MM.1S (cell line): Measurements from ENCODE around the gene NDUFAF7.
A peak's percentile ranks its signal among the peaks of the same experiment; 100 is the strongest.

ENCODE experiments used
- DNase-seq: peaks from one replicate; pipeline ENCODE4 v3.0.0-alpha.2; 2015
- H2AFZ ChIP-seq: fragments of 300-600 bp; sonication (generic); 2 replicates; pipeline ENCODE4 v1.6.0; 2016; ENCODE audit warnings: antibody characterized with exemption, low read length
- H3F3A ChIP-seq: fragments of 300-600 bp; sonication (generic); 2 replicates; pipeline ENCODE4 v1.6.1; 2016; ENCODE audit warnings: mild to moderate bottlenecking, antibody characterized with exemption, low read length, moderate library complexity, mixed read lengths; ENCODE audit not compliant: insufficient read depth
- H3K27ac ChIP-seq: fragments of 300-600 bp; sonication (generic); 2 replicates; pipeline ENCODE4 v1.5.1; 2016; ENCODE audit warnings: mild to moderate bottlenecking, low read length
- H3K27me3 ChIP-seq: fragments of 300-600 bp; sonication (generic); replicated peaks from 2 replicates; pipeline ENCODE4 v1.6.0; 2016; ENCODE audit warnings: low read length; ENCODE audit not compliant: insufficient read depth
- H3K36me3 ChIP-seq: fragments of 300-600 bp; sonication (generic); replicated peaks from 2 replicates; pipeline ENCODE4 v1.6.1; 2016; ENCODE audit warnings: mild to moderate bottlenecking, low read length, mixed read lengths; ENCODE audit not compliant: insufficient read depth
- H3K4me1 ChIP-seq: fragments of 300-600 bp; sonication (generic); 2 replicates; pipeline ENCODE4 v1.6.1; 2016; ENCODE audit warnings: low read length, mixed read lengths
- H3K4me2 ChIP-seq: fragments of 300-600 bp; sonication (generic); 2 replicates; pipeline ENCODE4 v1.6.0; 2016; ENCODE audit warnings: low read depth, low read length
- H3K4me3 ChIP-seq: fragments of 300-600 bp; sonication (generic); 2 replicates; pipeline ENCODE4 v1.5.1; 2016; ENCODE audit warnings: low read length, mixed read lengths
- H3K79me2 ChIP-seq: fragments of 300-600 bp; sonication (generic); 2 replicates; pipeline ENCODE4 v1.6.1; 2016; ENCODE audit warnings: mixed run types, low read length, mixed read lengths
- H3K9ac ChIP-seq: fragments of 300-600 bp; sonication (generic); 2 replicates; pipeline ENCODE4 v1.6.1; 2016; ENCODE audit warnings: low read length, mixed read lengths
- H3K9me2 ChIP-seq: fragments of 300-600 bp; sonication (generic); replicated peaks from 2 replicates; pipeline ENCODE4 v1.6.1; 2016; ENCODE audit warnings: mild to moderate bottlenecking, low read length, mixed read lengths; ENCODE audit not compliant: insufficient read depth
- H3K9me3 ChIP-seq: fragments of 300-600 bp; sonication (generic); replicated peaks from 2 replicates; pipeline ENCODE4 v1.6.1; 2016; ENCODE audit warnings: mild to moderate bottlenecking, low read length, mixed read lengths; ENCODE audit not compliant: insufficient read depth
- H4K20me1 ChIP-seq: fragments of 300-600 bp; sonication (generic); 2 replicates; pipeline ENCODE4 v1.6.1; 2016; ENCODE audit warnings: mild to moderate bottlenecking, low read length, moderate library complexity, mixed read lengths; ENCODE audit not compliant: insufficient read depth
- CTCF ChIP-seq: fragments of 300-600 bp; sonication (generic); IDR thresholded peaks from 2 replicates; pipeline ENCODE4 v1.5.1; 2016; ENCODE audit warnings: antibody characterized with exemption, low read length, mixed read lengths
- EZH2 ChIP-seq: fragments of 300-600 bp; sonication (generic); optimal IDR thresholded peaks from 2 replicates; pipeline ENCODE3; 2017; ENCODE audit warnings: low read depth, mild to moderate bottlenecking, antibody characterized with exemption, low read length, mixed read lengths
- EZH2phosphoT487 ChIP-seq: fragments of 300-600 bp; sonication (generic); IDR thresholded peaks from 2 replicates; pipeline ENCODE4 v1.6.1; 2018; ENCODE audit warnings: antibody characterized with exemption, low read length

The NDUFAF7 gene

GRCh38 chr2:37232131-37232933 is 874 bp downstream of the NDUFAF7 start:
- no peaks in the 10 kb centered on the region for H3K9me3 ChIP-seq
- H4K20me1 ChIP-seq = 0 out of 2 replicates have a peak, but pooled peaks cover 3% of the 10 kb centered on the region
- H3K27me3 ChIP-seq = no peaks in the 10 kb centered on the region
- no peaks in the 10 kb centered on the region for H3K9me2 ChIP-seq
- peak overlapping the region; percentile 98 for H3K4me3 ChIP-seq
- peak overlapping the region; percentile 91 for H3K9ac ChIP-seq
- peaks cover 11% of the 10 kb centered on the region for H3K36me3 ChIP-seq
- peaks cover 87% of the 10 kb centered on the region for H3K79me2 ChIP-seq
- no peak for DNase-seq
- peak overlapping the region; percentile 96 for H3K4me2 ChIP-seq
- peak overlapping the region; percentile 85; the same call in 1 of the 2 replicates for H3K27ac ChIP-seq
- H3F3A ChIP-seq = 0 out of 2 replicates have a peak, but pooled peaks cover 10% of the 10 kb centered on the region
- H2AFZ ChIP-seq = peak overlapping the region; percentile 96
- TF ChIP-seq EZH2 (no peak), CTCF (no peak), EZH2phosphoT487 (no peak)
- peaks cover 15% of the 10 kb centered on the region for H3K4me1 ChIP-seq

- Histone ChIP-seq H2AFZ (no peak overlapping the region), H3K4me3 (no peak overlapping the region), H3K9me2 (no peaks in the 10 kb centered on the region), H4K20me1 (peaks cover 27% of the 10 kb centered on the region; the same call in 1 of the 2 replicates), H3K27ac (no peak overlapping the region), H3K4me2 (no peak overlapping the region), H3K36me3 (peaks cover 8% of the 10 kb centered on the region; the same call in 1 of the 2 replicates), H3K27me3 (no peaks in the 10 kb centered on the region), H3K4me1 (no peaks in the 10 kb centered on the region), H3K9me3 (no peaks in the 10 kb centered on the region), H3K79me2 (no peaks in the 10 kb centered on the region), H3K9ac (no peak overlapping the region), H3F3A (peaks cover 55% of the 10 kb centered on the region)
- TF ChIP-seq EZH2 (no peak), CTCF (no peak), EZH2phosphoT487 (no peak)
- DNase-seq = no peak
These were observed 12.0 kb downstream of the NDUFAF7 start for GRCh38 chr2:37243435-37243834.

GRCh38 chr2:37244017-37244416 is 12.6 kb downstream of the NDUFAF7 start:
- H3K79me2 ChIP-seq = no peaks in the 10 kb centered on the region
- no peaks in the 10 kb centered on the region for H3K4me1 ChIP-seq
- peak; percentile 56 for DNase-seq
- H3K9ac ChIP-seq = no peak overlapping the region
- peaks cover 27% of the 10 kb centered on the region; the same call in 1 of the 2 replicates for H4K20me1 ChIP-seq
- H3F3A ChIP-seq = peaks cover 59% of the 10 kb centered on the region
- no peak overlapping the region for H2AFZ ChIP-seq
- H3K9me2 ChIP-seq = no peaks in the 10 kb centered on the region
- H3K36me3 ChIP-seq = peaks cover 8% of the 10 kb centered on the region; the same call in 1 of the 2 replicates
- no peak overlapping the region for H3K27ac ChIP-seq
- TF ChIP-seq EZH2 (no peak), EZH2phosphoT487 (no peak), CTCF (no peak)
- no peaks in the 10 kb centered on the region for H3K9me3 ChIP-seq
- H3K27me3 ChIP-seq = no peaks in the 10 kb centered on the region
- H3K4me3 ChIP-seq = no peak overlapping the region
- no peak overlapping the region for H3K4me2 ChIP-seq
